Measurements from ENCODE around the gene NIPA2.

The NIPA2 gene

DNA sequence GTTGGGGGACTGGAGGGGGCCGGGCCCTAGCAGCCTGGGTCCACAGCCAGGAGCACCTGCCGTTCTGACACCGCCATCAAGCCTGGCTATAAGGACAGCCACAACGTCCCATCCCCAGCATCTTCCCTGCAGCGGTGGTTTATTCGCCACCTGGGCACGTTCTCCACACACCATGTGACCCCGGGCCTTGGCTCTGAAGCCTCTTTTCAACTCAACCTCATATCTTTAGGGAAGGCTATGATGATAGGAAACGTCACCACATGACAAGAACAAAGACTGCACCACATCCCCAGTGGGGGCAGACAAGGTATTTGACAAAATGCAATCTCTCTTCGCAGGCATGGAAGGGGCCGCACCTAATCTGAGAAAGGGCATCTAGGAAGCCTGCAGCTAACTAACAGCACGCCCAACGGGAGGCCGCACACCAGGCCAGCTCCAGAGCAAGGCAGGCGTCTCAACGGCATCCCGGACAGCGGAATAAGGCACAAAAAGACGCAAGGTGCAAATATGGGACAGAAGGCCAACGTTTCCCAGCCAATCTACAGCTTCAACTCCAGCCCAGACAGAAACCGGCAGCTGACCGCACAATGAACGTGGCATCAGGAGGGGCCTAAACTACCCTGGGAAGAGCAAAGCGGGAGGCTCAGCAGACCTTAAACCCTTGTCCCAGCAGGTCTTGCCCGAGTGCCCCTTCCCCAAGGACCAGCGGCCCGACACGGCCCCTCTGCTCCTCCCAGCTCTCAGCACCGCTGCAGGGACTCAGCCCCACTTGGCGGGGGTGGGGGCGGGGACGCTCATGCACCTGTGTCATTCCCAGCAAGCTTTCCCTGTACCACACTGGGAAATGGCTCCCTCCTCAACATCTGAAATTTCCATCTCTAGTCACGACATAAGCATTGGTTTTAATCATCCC, 41.9 kb downstream of the NIPA2 start:
- DNase-seq, result no peak

DNA sequence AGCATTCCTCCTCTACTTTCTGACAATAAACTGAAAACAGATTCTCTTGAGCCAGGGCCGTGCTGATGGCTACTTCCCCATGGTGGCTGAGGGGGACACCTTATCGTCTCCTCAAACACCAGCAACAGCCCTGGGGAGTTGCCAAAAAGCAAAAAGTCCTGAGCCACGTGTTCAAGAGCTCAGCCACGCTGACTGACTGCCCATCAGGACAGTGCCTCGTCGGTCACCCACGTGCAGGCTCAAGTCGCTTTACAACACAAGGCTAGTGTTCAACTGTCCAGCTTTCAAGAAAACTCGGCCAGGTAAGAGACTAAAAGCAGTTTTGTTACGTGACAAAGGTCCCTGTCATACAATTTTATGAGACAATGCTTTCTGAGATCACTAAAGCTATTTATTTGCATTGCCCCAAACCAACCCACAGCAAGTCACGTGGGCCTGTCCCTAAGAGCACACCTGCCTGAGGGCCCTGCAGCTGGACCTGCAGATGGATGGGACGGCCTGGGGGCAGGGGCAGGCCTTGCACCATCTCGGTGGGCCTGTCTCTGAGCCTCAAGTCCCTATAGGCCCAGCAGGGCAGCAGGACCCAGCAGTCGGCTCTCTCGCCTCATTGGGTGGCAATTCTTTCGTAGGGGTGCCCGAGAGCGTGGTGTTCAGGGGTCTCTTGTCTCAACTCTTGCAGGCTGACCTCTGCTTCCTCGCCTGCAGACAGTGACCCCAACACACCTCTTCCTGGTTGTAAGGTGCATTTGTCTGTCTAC, 42.7 kb downstream of the NIPA2 start:
- DNase-seq, result no peak

GRCh38 chr15:22881739-22882440, 43.4 kb downstream of the NIPA2 start:
- no peak for DNase-seq

DNA sequence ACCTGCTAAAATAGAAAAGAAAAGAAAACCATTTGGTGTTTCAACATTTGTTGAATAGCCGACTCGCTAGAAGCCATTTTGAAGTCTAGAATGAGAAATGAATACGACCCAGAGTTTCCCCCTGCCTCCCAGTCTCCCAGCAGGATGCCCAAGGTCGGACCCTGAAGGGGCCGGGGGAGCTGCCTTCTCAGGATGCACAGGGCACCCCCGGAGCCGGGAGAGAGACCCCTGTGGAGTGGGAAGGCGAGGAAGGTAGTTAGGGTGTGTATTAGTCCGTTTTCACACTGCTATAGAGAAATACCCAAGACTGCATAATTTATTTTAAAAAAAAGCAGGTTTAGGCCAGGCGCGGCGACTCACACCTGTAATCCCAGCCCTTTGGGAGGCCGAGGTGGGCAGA, 44.7 kb downstream of the NIPA2 start:
- no peak for DNase-seq

DNA sequence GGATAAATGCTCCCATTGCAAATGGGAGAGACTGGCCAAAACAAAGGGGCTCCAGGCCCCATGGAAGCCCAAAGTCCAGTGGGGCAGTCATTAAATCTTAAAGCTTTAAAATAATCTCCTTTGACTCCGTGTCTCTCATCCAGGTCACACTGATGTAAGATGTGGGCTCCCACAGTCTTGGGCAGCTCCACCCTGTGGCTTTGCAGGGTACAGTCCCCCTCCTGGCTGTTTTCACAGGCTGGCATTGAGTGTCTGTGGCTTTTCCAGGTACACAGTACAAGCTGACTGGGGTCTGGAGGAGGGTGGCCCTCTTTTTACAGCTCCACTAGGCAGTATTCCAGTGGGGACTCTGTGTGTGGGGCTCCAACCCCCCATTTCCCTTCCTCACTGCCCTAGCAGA, 45.9 kb downstream of the NIPA2 start:
- DNase-seq, result no peak

- no peak for DNase-seq
Observed at GRCh38 chr15:22885120-22885519, 46.7 kb downstream of the NIPA2 start.

- no peak for DNase-seq
Observed at GRCh38 chr15:22887157-22887951, 48.9 kb downstream of the NIPA2 start.

DNA sequence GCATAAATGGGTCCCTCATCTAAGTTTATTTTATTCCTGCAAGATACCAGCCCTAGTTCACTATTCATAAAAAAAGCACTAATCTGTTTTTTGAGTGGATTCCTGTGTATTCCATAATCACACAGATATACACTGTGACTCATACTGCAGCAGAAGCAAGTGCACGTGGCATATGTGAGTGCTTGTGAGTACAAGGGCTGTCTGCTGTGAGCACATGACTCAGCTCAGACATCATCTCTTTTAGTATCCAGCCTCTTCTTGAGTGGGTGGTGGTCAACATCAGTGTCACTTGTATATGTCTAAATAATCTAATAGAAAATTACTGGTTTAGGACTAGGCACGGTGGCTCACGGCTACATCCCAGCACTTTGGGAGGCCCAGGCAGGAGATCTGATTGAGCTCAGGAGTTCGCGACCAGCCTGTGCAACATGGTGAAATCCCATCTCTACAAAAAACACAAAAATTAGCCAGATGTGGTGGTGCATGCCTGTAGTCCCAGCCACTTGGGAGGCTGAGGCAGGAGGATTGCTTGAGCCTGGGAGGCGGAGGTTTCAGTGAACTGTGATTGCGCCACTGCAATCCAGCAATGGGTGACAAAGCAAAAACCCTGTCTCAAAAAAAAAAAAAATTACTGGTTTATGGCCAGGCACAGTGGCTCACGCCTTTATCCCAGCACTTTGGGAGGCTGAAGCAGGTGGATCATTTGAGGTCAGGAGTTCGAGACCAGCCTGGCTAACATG, 49.8 kb downstream of the NIPA2 start:
- no peak for DNase-seq

GRCh38 chr15:22889146-22889818, 50.8 kb downstream of the NIPA2 start:
- DNase-seq, result no peak

- DNase-seq, result no peak
Observed at GRCh38 chr15:22890296-22890695, 51.8 kb downstream of the NIPA2 start.

- DNase-seq, result no peak
Observed at GRCh38 chr15:22891426-22892210, 53.2 kb downstream of the NIPA2 start.

GRCh38 chr15:22892333-22892732, 53.9 kb downstream of the NIPA2 start:
- no peak for DNase-seq

GRCh38 chr15:22893081-22893480, 54.6 kb downstream of the NIPA2 start:
- DNase-seq, result no peak

- DNase-seq, result no peak
Observed at GRCh38 chr15:22893881-22894280, 55.4 kb downstream of the NIPA2 start.

DNA sequence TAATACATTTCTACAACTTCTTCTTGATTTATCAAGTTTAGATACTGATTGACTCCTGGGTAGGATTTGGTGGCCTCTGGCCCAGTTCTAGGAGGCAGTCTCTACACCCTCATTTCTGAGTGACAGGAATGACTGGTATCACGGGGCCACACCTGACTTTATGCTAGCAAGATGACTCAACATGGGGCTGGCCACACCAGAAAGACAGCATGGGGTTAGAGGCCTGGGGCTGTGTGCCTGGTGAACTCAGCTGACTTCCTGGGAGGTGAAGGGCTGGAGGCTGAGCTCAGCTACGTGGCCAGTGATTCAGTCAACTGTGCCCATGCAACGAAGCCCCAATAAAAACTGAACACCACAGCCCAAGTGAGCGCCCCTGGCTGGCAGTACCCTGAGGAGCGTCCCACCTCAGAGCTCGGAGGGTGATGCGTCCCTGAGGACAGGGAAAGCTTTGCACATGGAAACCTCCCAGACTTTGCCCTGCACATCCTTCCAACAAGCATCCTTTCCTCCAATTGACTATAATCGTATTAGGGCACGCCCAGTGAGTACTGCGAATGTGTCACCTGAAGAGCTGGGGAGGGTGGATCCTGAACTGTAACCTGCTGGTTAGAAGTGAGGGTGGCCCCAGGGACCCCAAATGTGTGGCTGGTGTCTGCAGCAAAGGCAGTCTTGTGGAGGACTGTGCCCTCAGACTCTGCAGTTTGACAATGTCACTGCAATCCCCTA, 57.2 kb downstream of the NIPA2 start:
- no peak for DNase-seq

- no peak for DNase-seq
Observed at GRCh38 chr15:22902046-22902445, 63.6 kb downstream of the NIPA2 start.

DNA sequence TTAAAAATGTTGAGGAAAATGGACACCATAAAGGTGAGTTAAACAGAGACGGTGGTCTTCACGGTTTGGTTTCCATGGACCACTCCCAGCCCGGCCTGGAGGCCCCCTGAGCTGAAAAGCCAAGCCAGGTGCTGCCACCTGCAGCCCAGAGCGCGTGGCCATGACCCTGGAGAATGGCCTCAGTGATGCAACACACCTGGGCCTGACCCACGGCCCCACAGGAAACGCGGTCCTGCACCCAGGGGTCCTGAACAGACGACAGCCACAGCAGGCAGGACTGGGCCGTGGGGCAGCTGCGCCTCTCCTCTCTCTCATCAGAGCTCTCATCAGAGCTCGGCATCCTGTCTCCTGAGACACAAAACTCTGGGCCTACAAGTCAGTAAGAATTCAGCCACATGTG, 64.1 kb downstream of the NIPA2 start:
- no peak for DNase-seq

DNA sequence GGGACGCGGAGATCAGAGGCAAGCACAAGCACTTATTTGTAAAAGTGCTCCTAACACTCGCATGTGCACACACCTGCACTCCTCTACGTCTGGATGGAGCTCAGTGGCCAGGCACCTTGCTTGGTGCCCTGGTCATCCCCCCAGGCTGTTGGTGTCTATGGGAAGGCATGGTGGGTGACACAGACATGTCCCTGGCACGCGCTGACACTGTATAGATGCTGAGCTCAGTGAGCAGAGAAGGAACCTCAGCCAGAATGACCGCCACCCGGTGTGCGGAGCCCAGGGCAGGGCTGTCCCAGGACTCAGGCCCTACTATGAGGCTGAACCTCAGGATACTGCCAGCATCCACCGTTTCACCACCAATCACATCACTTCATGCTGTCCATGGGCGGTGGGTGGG, 64.5 kb downstream of the NIPA2 start:
- no peak for DNase-seq

GRCh38 chr15:22903427-22903826, 65.0 kb downstream of the NIPA2 start:
- DNase-seq, result no peak

Data from NCI-H526 treated with DMSO at 0.1 percent for 48 hours (cell line).